Subcutaneous adipose tissue (tissue), 4 donors: Measurements from ENCODE around the gene RPP21. TPM values are rescaled to one million over a fixed set of nuclear protein-coding genes. Genes with fewer than 3 reads are reported as not detected.

Experiments used
- CTCF ChIP-seq: fragments of 450-650 bp; IDR thresholded peaks from one replicate; pipeline ENCODE4 v1.5.1; 2016; ENCODE audit warnings: low read depth, mild to moderate bottlenecking, control low read depth, antibody characterized with exemption, moderate library complexity
- total RNA-seq, 4 donors: library from RNA; depleted of rRNA; stranded (reverse); fragments of >200 nt; gene quantifications; one replicate each; pipeline ENCODE4 v1.1.0, GENCODE V29; 2016

RPP21 gene
- total RNA-seq, 4 donors from 2014 or later, result 43.3 to 69.6 (median 49.5) TPM

GRCh38 chr6:30315156-30315555 is 29.8 kb upstream of the RPP21 start:
- no peak for TF ChIP-seq CTCF

- no peak for TF ChIP-seq CTCF
These were observed 26.9 kb upstream of the RPP21 start for GRCh38 chr6:30317913-30318589.

GRCh38 chr6:30319146-30319835 is 25.7 kb upstream of the RPP21 start:
- TF ChIP-seq CTCF, result no peak

GRCh38 chr6:30321692-30322388 is 23.1 kb upstream of the RPP21 start:
- no peak for TF ChIP-seq CTCF

GRCh38 chr6:30322527-30323501 is 22.1 kb upstream of the RPP21 start:
- TF ChIP-seq CTCF, result no peak

GRCh38 chr6:30323806-30324205 is 21.1 kb upstream of the RPP21 start:
- no peak for TF ChIP-seq CTCF
